IMR-90 (cell line): ENCODE results near the gene NAV1. TPM values are rescaled to one million over a fixed set of nuclear protein-coding genes. Genes with fewer than 3 reads are reported as not detected.

ENCODE experiments used
- ATAC-seq: fragments of 200-7000 bp; cut with Tn5 transposase; 2 replicates; pipeline ENCODE4 v1.9.1; 2020; ENCODE audit warnings: low read depth, mild to moderate bottlenecking, moderate library complexity
- BruUV-seq: library from RNA; stranded (reverse); fragments of 400-500 nt; replicated peaks from 2 replicates; lab custom pipeline; 2021; lab: Mats Ljungman, UMichigan
- CTCF ChIA-PET: fragments of 300-600 bp; formaldehyde crosslinking; extraction: SDS; loops from one replicate; lab custom pipeline; 2021; ENCODE audit warnings: antibody characterized with exemption; lab: Yijun Ruan, JAX
- POLR2A ChIA-PET: fragments of 300-600 bp; sonication (Branson Sonifier 250); formaldehyde crosslinking; loops from one replicate; lab custom pipeline; 2022; ENCODE audit warnings: antibody characterized with exemption; ENCODE audit not compliant: unreplicated experiment; lab: Charles Lee
- DNase-seq: peaks from one replicate; pipeline ENCODE4 v3.0.0; 2013
- H2AFZ ChIP-seq: replicated peaks from 2 replicates; pipeline ENCODE3; 2013; ENCODE audit warnings: low read length, mild to moderate bottlenecking; ENCODE audit not compliant: poor library complexity
- H2AK5ac ChIP-seq: 2 replicates; pipeline ENCODE4 v1.6.1; 2013; ENCODE audit warnings: low read depth, low read length, inconsistent platforms
- H2AK9ac ChIP-seq: replicated peaks from 2 replicates; pipeline ENCODE3; 2013; ENCODE audit warnings: mild to moderate bottlenecking, low read depth, low read length, moderate library complexity; ENCODE audit not compliant: poor library complexity
- H2BK120ac ChIP-seq: 2 replicates; pipeline ENCODE4 v1.6.1; 2013; ENCODE audit warnings: low read depth, low read length, inconsistent platforms
- H2BK15ac ChIP-seq: 3 replicates; pipeline ENCODE4 v1.6.1; 2013; ENCODE audit warnings: low read depth, low read length, inconsistent platforms
- H2BK20ac ChIP-seq: 2 replicates; pipeline ENCODE4 v1.6.1; 2013; ENCODE audit warnings: low read depth, mild to moderate bottlenecking, inconsistent platforms, low read length, moderate library complexity
- H2BK5ac ChIP-seq: 2 replicates; pipeline ENCODE4 v1.6.1; 2013; ENCODE audit warnings: mild to moderate bottlenecking, low read depth, low read length, inconsistent platforms; ENCODE audit not compliant: poor library complexity, severe bottlenecking
- H3K14ac ChIP-seq: replicated peaks from 2 replicates; pipeline ENCODE4 v1.6.1; 2013; ENCODE audit warnings: low read depth, low read length, inconsistent platforms
- H3K18ac ChIP-seq: 2 replicates; pipeline ENCODE4 v1.6.1; 2013; ENCODE audit warnings: low read depth, low read length, control low read depth
- H3K23ac ChIP-seq: 2 replicates; pipeline ENCODE4 v1.6.1; 2013; ENCODE audit warnings: low read depth, low read length, inconsistent platforms
- H3K27ac ChIP-seq: 2 replicates; pipeline ENCODE4 v1.5.1; 2013; ENCODE audit warnings: mild to moderate bottlenecking, control low read depth, low read length; ENCODE audit not compliant: insufficient read depth
- H3K27me3 ChIP-seq: 2 replicates; pipeline ENCODE4 v1.6.1; 2013; ENCODE audit warnings: low read length; ENCODE audit not compliant: control insufficient read depth, insufficient read depth
- H3K36me3 ChIP-seq: 2 replicates; pipeline ENCODE4 v1.6.1; 2013; ENCODE audit warnings: low read length, mixed read lengths; ENCODE audit not compliant: control insufficient read depth, insufficient read depth
- H3K4ac ChIP-seq: 2 replicates; pipeline ENCODE4 v1.6.1; 2013; ENCODE audit warnings: low read depth, low read length, inconsistent platforms
- H3K4me1 ChIP-seq: 2 replicates; pipeline ENCODE4 v1.6.1; 2013; ENCODE audit warnings: low read length, mixed read lengths; ENCODE audit not compliant: control insufficient read depth, insufficient read depth
- H3K4me2 ChIP-seq: 2 replicates; pipeline ENCODE4 v1.6.1; 2013; ENCODE audit warnings: low read depth, mild to moderate bottlenecking, control low read depth, low read length, moderate library complexity
- H3K4me3 ChIP-seq: 2 replicates; pipeline ENCODE4 v1.5.1; 2013; ENCODE audit warnings: low read depth, mild to moderate bottlenecking, control low read depth, low read length, moderate library complexity; ENCODE audit not compliant: insufficient read depth
- H3K56ac ChIP-seq: 2 replicates; pipeline ENCODE4 v1.6.1; 2013; ENCODE audit warnings: low read length, inconsistent platforms; ENCODE audit not compliant: insufficient read depth; ENCODE audit errors: extremely low read depth
- H3K79me1 ChIP-seq, 2 experiments: 2 replicates each; pipeline ENCODE4 v1.6.1; 2013; ENCODE audit warnings: low read length in 2 of 2, inconsistent platforms in 1 of 2, low read depth in 1 of 2
- H3K9ac ChIP-seq: 2 replicates; pipeline ENCODE4 v1.6.1; 2013; ENCODE audit warnings: low read depth, low read length, control low read depth
- H3K9me1 ChIP-seq: 2 replicates; pipeline ENCODE4 v1.6.1; 2013; ENCODE audit warnings: low read length, inconsistent platforms; ENCODE audit not compliant: insufficient read depth
- H3K9me3 ChIP-seq: 2 replicates; pipeline ENCODE4 v1.6.1; 2013; ENCODE audit warnings: low read length; ENCODE audit not compliant: control insufficient read depth, insufficient read depth
- H4K20me1 ChIP-seq: 2 replicates; pipeline ENCODE4 v1.6.1; 2013; ENCODE audit warnings: low read length, inconsistent platforms; ENCODE audit not compliant: insufficient read depth
- H4K5ac ChIP-seq: 2 replicates; pipeline ENCODE4 v1.6.1; 2013; ENCODE audit warnings: mild to moderate bottlenecking, low read depth, low read length, control low read depth
- H4K8ac ChIP-seq, 2 experiments: 2 replicates each; pipeline ENCODE4 v1.6.1; 2013; ENCODE audit warnings: low read depth in 2 of 2, low read length in 2 of 2, control low read depth in 1 of 2, inconsistent platforms in 1 of 2
- H4K91ac ChIP-seq: 2 replicates; pipeline ENCODE4 v1.6.1; 2013; ENCODE audit warnings: low read depth, low read length, inconsistent platforms; ENCODE audit not compliant: insufficient read depth
- BHLHE40 ChIP-seq: fragments of 150-350 bp; IDR thresholded peaks from 2 replicates; pipeline ENCODE4 v1.6.1; 2016; ENCODE audit warnings: mild to moderate bottlenecking, low read depth, low read length
- CEBPB ChIP-seq: IDR thresholded peaks from 2 replicates; pipeline ENCODE4 v1.6.1; 2012; ENCODE audit warnings: low read depth, low read length, improper control_type of control experiment
- CHD1 ChIP-seq: IDR thresholded peaks from 2 replicates; pipeline ENCODE4 v1.6.1; 2012; ENCODE audit warnings: low read depth, low read length, improper control_type of control experiment
- FOS ChIP-seq: fragments of 150-350 bp; IDR thresholded peaks from 2 replicates; pipeline ENCODE4 v1.6.1; 2016; ENCODE audit warnings: low read depth, low read length
- MAFK ChIP-seq: IDR thresholded peaks from 2 replicates; pipeline ENCODE4 v1.6.1; 2012; ENCODE audit warnings: low read depth, low read length, improper control_type of control experiment
- MXI1 ChIP-seq: IDR thresholded peaks from 2 replicates; pipeline ENCODE4 v1.6.1; 2012; ENCODE audit warnings: low read depth, mild to moderate bottlenecking, low read length, moderate library complexity, borderline replicate concordance
- NFE2L2 ChIP-seq: fragments of 150-350 bp; IDR thresholded peaks from 2 replicates; pipeline ENCODE4 v1.6.1; 2016; ENCODE audit warnings: low read depth, mild to moderate bottlenecking, low read length
- POLR2A ChIP-seq: IDR thresholded peaks from 2 replicates; pipeline ENCODE4 v1.6.1; 2012; ENCODE audit warnings: mild to moderate bottlenecking, low read depth, low read length
- RAD21 ChIP-seq: IDR thresholded peaks from 2 replicates; pipeline ENCODE4 v1.6.1; 2012; ENCODE audit warnings: low read length, improper control_type of control experiment
- RFX5 ChIP-seq: IDR thresholded peaks from 2 replicates; pipeline ENCODE4 v1.8.0; 2012; ENCODE audit warnings: low read depth, mild to moderate bottlenecking, low read length, moderate library complexity
- USF2 ChIP-seq: fragments of 150-350 bp; IDR thresholded peaks from 2 replicates; pipeline ENCODE4 v1.6.1; 2017; ENCODE audit warnings: mild to moderate bottlenecking, antibody characterized with exemption, low read length, low read depth
- WGBS, 2 experiments: methylation state at CpG; one replicate each; pipeline versions ENCODE4 v1.1.5 to v1.1.7; 2013; ENCODE audit warnings: missing lambda C conversion rate in 2 of 2; ENCODE audit not compliant: insufficient read length in 1 of 2; ENCODE audit errors: extremely low coverage in 2 of 2; 5-methylcytosine and 5-hydroxymethylcytosine counted together
- dilution Hi-C: fragments of 300-500 bp; cut with HindIII; formaldehyde crosslinking; loops from one replicate; pipeline ENCODE4 v1.14.3; 2018; ENCODE audit warnings: low sequenced_read_pairs; ENCODE audit not compliant: unreplicated experiment
- in situ Hi-C: fragments of 300-500 bp; cut with MboI; formaldehyde crosslinking; loops from 3 replicates; pipeline ENCODE4 v1.14.3; 2019; ENCODE audit warnings: low sequenced_read_pairs, inconsistent platforms, mixed read lengths
- intact Hi-C: fragments of 100-400 bp; cut with micrococcal nuclease; formaldehyde crosslinking; loops from 2 replicates; pipeline ENCODE4 v1.10.0; 2022
- polyA plus RNA-seq, 3 experiments: library from polyadenylated mRNA; depleted of rRNA; stranded (reverse); fragments of >200 nt; gene quantifications; 2 replicates each; pipeline ENCODE4 v1.2.3, GENCODE V29; 2012; ENCODE audit warnings: low replicate concordance in 1 of 3
- total RNA-seq: library from RNA; depleted of rRNA; stranded (reverse); fragments of >200 nt; gene quantifications from 2 replicates; pipeline ENCODE4 v1.2.3, GENCODE V29; 2012
- TF ChIP-seq, protein P1 (sequence below): conservative IDR thresholded peaks from 2 replicates; pipeline ENCODE4 v1.5.1; 2012; ENCODE audit warnings: mild to moderate bottlenecking, low read depth, low read length, improper control_type of control experiment
- TF ChIP-seq, protein P2 (sequence below): fragments of 150-350 bp; IDR thresholded peaks from 2 replicates; pipeline ENCODE4 v1.6.1; 2016; ENCODE audit warnings: low read depth, mild to moderate bottlenecking, low read length, moderate library complexity, borderline replicate concordance

Gene NAV1
- total and polyA plus RNA-seq, 2 of the 4 experiments (the other 2 are of a cell fraction): 14.0 to 23.1 TPM

DNA sequence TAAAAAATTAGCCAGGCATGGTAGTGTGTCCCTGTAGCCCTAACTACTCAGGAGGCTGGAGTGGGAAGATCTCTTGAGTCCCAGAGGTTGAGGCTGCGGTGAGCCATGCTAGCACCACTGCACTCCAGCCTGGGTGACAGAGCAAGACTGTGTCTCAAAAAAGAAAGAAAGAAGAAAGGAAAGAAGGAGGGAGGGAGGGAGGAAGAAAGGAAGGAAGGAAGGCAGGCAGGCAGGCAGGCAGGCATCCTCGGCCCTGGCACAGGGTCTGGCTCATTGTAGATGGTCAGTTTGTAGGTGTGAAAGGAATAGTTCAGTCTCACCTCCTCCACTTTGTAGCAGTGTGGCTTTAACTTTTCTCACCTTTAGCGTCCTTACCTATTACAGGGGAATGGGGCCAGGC lies 25.0 kb downstream of the NAV1 start:
- Histone ChIP-seq H3K9me1 (peaks cover 30% of the 10 kb centered on the region), H3K27ac (no peak overlapping the region; the same call in 1 of the 2 replicates), H3K36me3 (no peaks in the 10 kb centered on the region; the same call in 1 of the 2 replicates), H4K5ac (peak overlapping the region; percentile 13; the same call in 1 of the 2 replicates), H2BK20ac (peak overlapping the region; percentile 91), H2BK15ac (peak overlapping the region; percentile 42; the same call in 1 of the 3 replicates), H4K8ac (peak overlapping the region; percentile 47 to 93; a peak in 2 of 4 replicates), H2AK9ac (no peak overlapping the region), H3K4me3 (no peak overlapping the region), H2AK5ac (peak overlapping the region; percentile 89; the same call in 1 of the 2 replicates), H3K4me2 (no peak overlapping the region), H3K14ac (peak overlapping the region; percentile 61), H4K91ac (peak overlapping the region; percentile 99), H2BK120ac (peak overlapping the region; percentile 93), H2BK5ac (peak overlapping the region; percentile 17), H2AFZ (no peak overlapping the region), H3K56ac (no peak overlapping the region), H3K4ac (peak overlapping the region; percentile 97), H3K4me1 (peaks cover 32% of the 10 kb centered on the region), H3K79me1 (peaks cover 44 to 81% of the 10 kb centered on the region in 2 experiments), H3K27me3 (no peaks in the 10 kb centered on the region), H4K20me1 (peaks cover 11% of the 10 kb centered on the region), H3K9me3 (no peaks in the 10 kb centered on the region), H3K23ac (peak overlapping the region; percentile 62), H3K18ac (no peak overlapping the region; the same call in 1 of the 2 replicates), H3K9ac (no peak overlapping the region)
- POLR2A ChIA-PET: no interaction called here
- in situ Hi-C loops: loop anchor here (5.0 to 10.0 kb wide), 2 partner anchors 61 to 83 kb away; no protein-coding TSS in a partner anchor
- BruUV-seq: no TSS peak
- dilution Hi-C loops: no loop called here
- ATAC-seq (no peak), DNase-seq (no peak)
- intact Hi-C loops: no loop called here
- CTCF ChIA-PET: interaction anchor here (0.6 kb wide), 1 partner anchor 17 kb away, joined by 3 read pairs; no protein-coding TSS in a partner anchor
- TF ChIP-seq, protein P1, sequence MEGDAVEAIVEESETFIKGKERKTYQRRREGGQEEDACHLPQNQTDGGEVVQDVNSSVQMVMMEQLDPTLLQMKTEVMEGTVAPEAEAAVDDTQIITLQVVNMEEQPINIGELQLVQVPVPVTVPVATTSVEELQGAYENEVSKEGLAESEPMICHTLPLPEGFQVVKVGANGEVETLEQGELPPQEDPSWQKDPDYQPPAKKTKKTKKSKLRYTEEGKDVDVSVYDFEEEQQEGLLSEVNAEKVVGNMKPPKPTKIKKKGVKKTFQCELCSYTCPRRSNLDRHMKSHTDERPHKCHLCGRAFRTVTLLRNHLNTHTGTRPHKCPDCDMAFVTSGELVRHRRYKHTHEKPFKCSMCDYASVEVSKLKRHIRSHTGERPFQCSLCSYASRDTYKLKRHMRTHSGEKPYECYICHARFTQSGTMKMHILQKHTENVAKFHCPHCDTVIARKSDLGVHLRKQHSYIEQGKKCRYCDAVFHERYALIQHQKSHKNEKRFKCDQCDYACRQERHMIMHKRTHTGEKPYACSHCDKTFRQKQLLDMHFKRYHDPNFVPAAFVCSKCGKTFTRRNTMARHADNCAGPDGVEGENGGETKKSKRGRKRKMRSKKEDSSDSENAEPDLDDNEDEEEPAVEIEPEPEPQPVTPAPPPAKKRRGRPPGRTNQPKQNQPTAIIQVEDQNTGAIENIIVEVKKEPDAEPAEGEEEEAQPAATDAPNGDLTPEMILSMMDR: no peak
- TF ChIP-seq USF2 (no peak), MXI1 (no peak), MAFK (no peak), BHLHE40 (no peak), CHD1 (no peak), POLR2A (no peak), FOS (no peak), NFE2L2 (no peak), RAD21 (no peak), CEBPB (no peak), RFX5 (no peak)
- TF ChIP-seq, protein P2, sequence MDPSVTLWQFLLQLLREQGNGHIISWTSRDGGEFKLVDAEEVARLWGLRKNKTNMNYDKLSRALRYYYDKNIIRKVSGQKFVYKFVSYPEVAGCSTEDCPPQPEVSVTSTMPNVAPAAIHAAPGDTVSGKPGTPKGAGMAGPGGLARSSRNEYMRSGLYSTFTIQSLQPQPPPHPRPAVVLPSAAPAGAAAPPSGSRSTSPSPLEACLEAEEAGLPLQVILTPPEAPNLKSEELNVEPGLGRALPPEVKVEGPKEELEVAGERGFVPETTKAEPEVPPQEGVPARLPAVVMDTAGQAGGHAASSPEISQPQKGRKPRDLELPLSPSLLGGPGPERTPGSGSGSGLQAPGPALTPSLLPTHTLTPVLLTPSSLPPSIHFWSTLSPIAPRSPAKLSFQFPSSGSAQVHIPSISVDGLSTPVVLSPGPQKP: no peak
- 100% methylated on average over 2 of the region's 3 CpGs; no CpG with 5 or more reads in 1 of the 2 experiments for WGBS, 2 experiments
